ENCODE data around the gene ANAPC13.

- TF ChIP-seq CTCF (IDR thresholded peaks at IDR 0.05; ENCODE audit: poor library complexity, severe bottlenecking) (no peak), RAD21 (conservative IDR thresholded peaks at IDR 0.05) (no peak)
These were observed 17.5 kb upstream of the ANAPC13 start for GRCh38 chr3:134503266-134503665.

Data from neural cell (in vitro differentiated cells).